ENCODE measurements around the gene PTGFRN.

The PTGFRN gene

DNA sequence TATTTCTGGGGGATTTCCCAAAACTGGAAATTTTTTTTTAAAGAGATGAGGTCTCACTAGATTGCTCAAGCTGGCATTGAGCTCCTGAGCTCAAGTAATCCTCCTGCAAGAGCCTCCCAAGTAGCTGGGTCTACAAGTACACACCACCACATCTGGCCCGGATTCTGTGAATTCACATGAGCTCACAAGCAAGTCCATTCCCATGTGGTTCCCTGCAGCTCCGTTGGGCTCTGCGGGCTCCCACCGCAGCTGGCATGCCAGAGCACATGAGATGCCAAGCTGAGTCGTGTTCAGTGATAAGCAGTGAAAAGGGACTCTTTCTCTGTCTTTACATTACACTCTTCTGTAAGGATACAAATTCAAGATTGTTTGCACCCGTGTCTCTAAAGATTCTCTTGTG is 128.5 kb downstream of the PTGFRN start:
- TF ChIP-seq, protein P1, sequence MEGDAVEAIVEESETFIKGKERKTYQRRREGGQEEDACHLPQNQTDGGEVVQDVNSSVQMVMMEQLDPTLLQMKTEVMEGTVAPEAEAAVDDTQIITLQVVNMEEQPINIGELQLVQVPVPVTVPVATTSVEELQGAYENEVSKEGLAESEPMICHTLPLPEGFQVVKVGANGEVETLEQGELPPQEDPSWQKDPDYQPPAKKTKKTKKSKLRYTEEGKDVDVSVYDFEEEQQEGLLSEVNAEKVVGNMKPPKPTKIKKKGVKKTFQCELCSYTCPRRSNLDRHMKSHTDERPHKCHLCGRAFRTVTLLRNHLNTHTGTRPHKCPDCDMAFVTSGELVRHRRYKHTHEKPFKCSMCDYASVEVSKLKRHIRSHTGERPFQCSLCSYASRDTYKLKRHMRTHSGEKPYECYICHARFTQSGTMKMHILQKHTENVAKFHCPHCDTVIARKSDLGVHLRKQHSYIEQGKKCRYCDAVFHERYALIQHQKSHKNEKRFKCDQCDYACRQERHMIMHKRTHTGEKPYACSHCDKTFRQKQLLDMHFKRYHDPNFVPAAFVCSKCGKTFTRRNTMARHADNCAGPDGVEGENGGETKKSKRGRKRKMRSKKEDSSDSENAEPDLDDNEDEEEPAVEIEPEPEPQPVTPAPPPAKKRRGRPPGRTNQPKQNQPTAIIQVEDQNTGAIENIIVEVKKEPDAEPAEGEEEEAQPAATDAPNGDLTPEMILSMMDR (IDR thresholded peaks at IDR 0.05) = no peak
